Left renal pelvis (tissue), 4 donors: ENCODE measurements around the gene PRTFDC1. TPM values are rescaled to one million over a fixed set of nuclear protein-coding genes. Genes with fewer than 3 reads are reported as not detected.

Experiments
- DNase-seq, 4 donors: peaks; one replicate each; pipeline ENCODE4 v3.0.0-alpha.2; 2013; ENCODE audit warnings: low read depth in 4 of 4, low spot score in 3 of 4
- polyA plus RNA-seq, 4 donors: library from polyadenylated mRNA; unstranded; fragments of 120-200 nt; gene quantifications; one replicate each; pipeline ENCODE4 v1.2.1, GENCODE V29; 2013; ENCODE audit not compliant: insufficient read length in 4 of 4

PRTFDC1 gene
- polyA plus RNA-seq, 4 donors, result 37.0 to 53.0 (median 40.8) TPM

DNA sequence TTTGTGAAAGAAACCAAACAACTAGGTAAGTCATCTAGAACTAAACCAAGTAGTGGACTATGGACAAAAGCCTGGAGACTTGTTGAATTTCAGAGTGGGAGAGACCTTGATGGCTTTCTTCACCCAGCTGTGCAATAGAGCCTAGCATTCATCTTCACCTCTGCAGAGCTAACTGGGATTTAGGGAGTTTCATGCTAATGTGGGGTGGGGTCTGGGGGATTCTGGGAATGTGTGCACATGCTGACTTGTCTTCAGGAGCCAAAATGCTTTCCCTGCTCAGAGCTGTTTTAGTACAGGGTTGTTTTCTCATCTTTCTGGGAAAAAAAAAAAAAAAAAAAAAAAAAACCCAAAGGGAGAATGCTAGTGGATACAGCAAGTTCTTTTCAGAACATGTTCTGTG lies 147.4 kb downstream of the PRTFDC1 start:
- DNase-seq, result no peak

DNA sequence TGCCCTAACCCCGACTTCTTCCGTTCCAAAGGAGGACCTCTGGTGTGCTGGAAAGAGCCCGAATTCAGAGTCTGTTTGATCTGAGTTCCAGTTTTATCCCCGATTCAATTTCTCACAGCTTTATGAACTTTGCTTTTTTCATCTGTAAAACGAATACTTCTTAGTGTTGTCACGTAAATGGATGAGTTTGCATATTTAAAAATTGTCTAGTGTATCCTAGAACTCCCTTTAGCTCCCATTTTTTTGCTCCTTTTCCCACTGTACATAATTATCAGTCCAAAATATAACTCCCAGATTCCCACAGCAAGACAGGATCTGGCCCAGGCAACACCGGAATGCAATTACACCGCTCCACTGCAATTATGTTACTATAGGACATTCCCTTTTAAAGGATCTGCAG lies 148.0 kb downstream of the PRTFDC1 start:
- no peak for DNase-seq

DNA sequence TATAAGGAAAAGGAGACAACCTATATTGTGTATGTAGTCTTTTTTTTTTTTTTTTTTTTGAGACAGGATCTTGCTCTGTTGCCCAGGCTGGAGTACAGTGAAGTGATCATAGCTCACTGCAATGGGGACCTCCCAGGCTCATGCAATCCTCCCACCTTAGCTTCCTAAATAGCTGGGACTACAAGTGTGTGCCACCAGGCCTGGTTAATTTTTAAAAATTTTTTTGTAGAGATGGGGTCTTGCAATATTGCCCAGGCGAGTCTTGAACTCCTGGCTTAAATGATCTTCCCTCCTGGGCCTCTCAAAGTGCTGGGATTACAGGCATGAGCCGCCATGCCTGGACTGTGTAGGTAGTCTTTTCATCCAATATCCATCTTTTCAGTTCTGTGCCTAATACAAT lies 150.0 kb downstream of the PRTFDC1 start:
- DNase-seq, result no peak

DNA sequence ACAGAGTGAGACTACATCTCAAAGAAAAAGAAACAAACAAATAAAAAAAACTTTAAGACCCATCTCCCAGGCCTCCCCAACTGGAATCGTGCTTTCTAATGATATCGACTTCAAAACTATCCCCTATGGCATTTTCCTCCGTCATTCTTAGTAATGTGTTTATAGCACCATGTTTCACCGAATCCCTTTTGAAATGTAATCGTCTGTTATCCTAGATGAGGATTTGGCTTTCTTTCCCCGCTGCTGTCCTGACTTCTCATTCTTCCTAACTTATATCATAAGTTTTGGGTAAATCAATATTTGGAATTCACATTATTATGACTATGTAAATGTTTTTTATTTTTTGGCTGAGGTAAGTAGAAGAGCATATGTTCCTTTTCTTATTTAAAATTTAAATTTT lies 151.5 kb downstream of the PRTFDC1 start:
- DNase-seq, result no peak

Other genes starting within 250 kb of the PRTFDC1 start
- gene ARHGAP21, start 228.7 kb downstream of the PRTFDC1 start, polyA plus RNA-seq, result 10 to 100 TPM; 72.1 to 98.1 (median 87.8) TPM
- 1 to 10 TPM; 1.5 to 4.7 (median 4.2) TPM for gene ENKUR, start 63.6 kb upstream of the PRTFDC1 start, polyA plus RNA-seq
- gene THNSL1, start 64.0 kb upstream of the PRTFDC1 start, polyA plus RNA-seq, result 10 to 100 TPM in 3 of 4 donors, 1 to 10 TPM in 1; 8.4 to 18.5 (median 16.8) TPM
- gene GPR158, start 222.4 kb upstream of the PRTFDC1 start, polyA plus RNA-seq, result under 1 TPM; 0.26 to 0.49 (median 0.35) TPM